GM18507 (cell line): Measurements from ENCODE around the gene IKZF2.
A peak's percentile ranks its signal among the peaks of the same experiment; 100 is the strongest.

Experiments used
- DNase-seq: peaks from one replicate; pipeline ENCODE4 v3.0.0; 2011; ENCODE audit warnings: low read depth; ENCODE audit not compliant: insufficient read length; ENCODE audit errors: extremely low spot score
- FAIRE-seq: peaks from 2 replicates; lab custom pipeline; 2011; peaks lifted over from hg19 to GRCh38; lab: Jason Lieb, UNC

The IKZF2 gene

GRCh38 chr2:212975333-212975732 lies 176.1 kb downstream of the IKZF2 start:
- FAIRE-seq, result peak; percentile 59

DNA sequence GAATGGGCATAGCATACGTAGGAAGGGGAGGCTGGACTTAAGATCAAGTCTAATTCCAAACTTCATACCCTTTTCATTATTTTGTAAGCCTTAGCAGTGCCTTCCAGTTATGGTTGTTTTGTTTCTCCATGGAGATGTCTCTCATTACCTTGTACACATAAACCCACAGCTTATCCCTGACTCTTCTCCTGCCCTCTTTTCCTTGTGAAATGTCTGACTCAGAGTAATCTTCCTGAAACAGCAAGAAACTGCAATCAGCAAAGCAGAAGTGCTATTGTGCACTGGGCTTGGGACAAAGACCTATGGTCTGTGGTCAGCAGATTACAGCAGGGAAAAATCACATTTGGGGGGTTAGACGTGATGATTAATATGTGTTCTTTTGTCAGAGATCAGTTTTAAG lies 176.7 kb downstream of the IKZF2 start:
- DNase-seq (no peak), FAIRE-seq (peak; percentile 45)

More at GRCh38 chr2:212975333-212975732, 176.1 kb downstream of the IKZF2 start:
- no peak for DNase-seq

- FAIRE-seq (no peak), DNase-seq (no peak)
These were observed 178.1 kb downstream of the IKZF2 start for GRCh38 chr2:212973347-212973746.

DNA sequence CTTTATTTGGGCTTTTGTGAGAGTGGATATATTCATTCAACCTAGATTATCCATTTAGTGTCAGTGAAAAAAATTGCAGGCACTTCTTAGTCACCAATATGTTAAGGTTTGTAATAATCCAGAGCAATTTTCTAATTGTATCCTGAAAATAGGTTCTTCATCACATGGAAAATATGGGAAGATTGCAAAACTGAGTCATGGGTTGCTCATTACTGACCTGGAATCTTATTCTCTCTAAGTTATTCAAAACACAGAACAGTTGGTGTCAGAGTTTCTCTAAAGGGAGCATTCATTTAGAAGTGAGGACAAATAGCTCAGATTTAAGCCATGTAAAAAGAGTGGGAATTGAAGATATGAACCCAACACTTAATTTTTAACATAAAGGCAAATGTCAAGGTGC lies 181.3 kb downstream of the IKZF2 start:
- no peak for DNase-seq
- no peak for FAIRE-seq

DNA sequence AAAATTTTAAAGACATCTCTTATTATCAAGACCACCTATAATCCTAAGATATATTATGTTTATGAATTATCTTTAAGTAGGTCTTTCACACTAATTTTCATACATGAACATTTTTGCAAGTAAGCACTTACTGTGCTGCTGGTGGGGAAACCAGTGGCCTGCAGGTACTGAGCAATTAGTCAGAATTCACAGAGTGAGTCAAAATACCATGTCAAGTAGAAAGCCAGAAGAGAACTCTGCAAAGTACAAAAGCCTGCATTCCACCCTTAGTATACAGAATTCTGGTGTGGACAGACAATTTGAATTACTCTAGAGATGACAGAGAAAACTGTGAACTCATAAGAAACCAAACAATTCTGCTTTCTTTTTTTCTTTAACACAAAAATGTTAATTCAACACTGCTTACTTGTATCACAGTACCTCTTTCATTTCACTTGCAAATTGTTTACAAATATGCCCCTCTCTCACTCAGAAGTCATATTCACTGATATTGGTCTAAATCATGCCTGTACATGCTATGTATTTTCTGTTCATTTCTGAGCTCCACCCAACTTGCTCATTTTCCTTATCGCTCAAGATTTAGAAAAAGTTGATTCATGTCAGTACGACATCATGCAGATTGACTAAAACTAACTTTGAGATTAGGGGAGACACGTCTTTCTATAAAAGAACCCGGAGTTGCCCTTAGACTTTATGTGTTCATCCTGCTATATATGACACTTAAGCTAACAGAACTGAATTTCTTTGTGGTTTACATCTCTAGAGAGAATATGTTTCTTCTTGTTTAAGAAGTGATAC lies 182.9 kb downstream of the IKZF2 start:
- peak; percentile 65 for FAIRE-seq

GRCh38 chr2:212966884-212967283 lies 184.5 kb downstream of the IKZF2 start:
- DNase-seq, result no peak
- FAIRE-seq, result no peak

More for the DNA sequence above, 182.9 kb downstream of the IKZF2 start:
- no peak for DNase-seq

DNA sequence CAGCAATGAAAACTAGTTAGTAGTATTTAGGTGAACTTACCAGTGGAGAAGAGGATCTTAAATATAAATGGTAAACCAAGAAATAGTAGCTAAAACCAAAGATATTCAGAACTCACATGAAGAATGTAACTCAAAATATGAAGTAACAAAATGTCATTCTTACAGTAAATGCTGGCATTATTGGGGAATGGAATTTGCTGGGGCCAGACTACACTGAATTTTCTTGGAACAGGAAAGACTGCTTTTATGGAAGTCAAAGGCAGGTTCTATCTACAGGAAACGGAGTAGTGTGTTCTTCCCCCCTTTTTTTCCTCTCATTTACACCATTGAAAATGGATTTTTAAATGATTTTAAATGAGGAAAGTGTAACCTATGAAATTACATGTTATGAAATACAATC lies 188.7 kb downstream of the IKZF2 start:
- no peak for FAIRE-seq
- no peak for DNase-seq

GRCh38 chr2:212961255-212961654 lies 190.2 kb downstream of the IKZF2 start:
- no peak for FAIRE-seq
- no peak for DNase-seq

- no peak for DNase-seq
- FAIRE-seq, result no peak
These were observed 191.1 kb downstream of the IKZF2 start for GRCh38 chr2:212960336-212960735.

DNA sequence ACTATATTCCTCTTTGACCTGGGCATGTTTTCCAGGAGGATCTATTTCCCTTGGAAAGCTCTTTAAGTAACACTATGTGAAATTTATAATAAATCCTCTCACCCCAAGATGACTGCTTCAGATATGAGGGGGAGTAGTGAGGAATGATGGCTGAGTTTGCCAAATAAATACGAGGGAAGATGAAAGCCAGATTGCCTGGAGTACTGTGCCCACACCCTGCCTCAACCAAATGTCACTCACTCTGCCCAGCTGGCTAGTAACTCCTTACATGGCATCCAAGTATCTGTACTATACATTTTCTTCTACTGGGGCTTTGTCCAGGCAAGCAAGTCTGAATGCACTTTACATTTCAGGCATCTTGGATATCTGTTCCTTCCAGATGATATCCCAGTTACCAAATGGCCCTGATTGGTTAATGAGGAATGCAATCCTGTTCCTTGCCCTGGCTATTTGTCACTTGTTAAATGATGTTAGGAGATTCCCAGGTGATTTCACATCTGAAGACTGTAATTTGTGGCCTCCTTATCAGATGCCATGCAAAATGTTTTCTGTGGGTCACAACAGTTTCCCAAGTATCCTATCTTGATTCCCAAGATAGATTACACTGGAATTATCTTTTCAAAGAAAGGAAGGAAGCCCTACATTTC lies 191.8 kb downstream of the IKZF2 start:
- no peak for DNase-seq
- no peak for FAIRE-seq

GRCh38 chr2:212958757-212959295 lies 192.6 kb downstream of the IKZF2 start:
- FAIRE-seq (no peak), DNase-seq (no peak)

DNA sequence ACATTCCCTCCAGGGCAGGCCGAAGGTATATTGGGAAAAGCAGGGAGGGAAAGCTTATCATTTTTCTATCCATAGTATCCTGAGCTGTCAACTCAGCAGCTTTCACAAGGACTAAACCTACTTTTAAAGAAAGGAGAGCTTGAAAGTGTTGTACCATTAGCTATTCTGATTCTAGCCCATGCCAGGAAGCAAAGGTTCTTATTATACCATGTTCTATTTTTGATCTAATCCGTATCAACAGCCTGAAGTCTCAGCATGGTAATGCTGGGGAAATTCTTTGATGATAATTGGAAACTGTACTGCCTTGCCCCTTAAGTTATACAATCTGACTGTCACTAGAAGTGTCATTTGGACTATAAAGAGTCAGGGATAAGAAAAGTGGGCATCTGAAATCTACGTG lies 193.3 kb downstream of the IKZF2 start:
- no peak for DNase-seq
- FAIRE-seq, result no peak

DNA sequence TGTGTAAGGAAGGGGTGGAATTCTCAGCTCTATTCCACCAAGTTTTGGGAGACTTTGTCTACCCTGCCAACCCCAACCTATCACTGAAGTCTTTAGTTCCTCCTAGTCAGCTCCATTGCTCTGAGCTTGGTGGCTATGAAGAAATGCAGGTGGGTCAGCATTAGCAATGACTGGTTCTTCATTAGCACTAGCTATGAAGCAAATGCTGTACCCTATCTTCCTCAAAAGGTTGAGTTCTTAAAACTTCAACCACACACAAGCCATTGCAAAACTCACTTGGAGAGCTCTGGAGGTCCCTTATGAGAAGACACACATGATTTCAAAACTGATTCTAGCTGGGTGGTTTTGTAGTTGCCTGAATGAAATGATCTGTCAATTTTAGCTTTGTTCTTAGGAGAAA lies 193.8 kb downstream of the IKZF2 start:
- FAIRE-seq (no peak), DNase-seq (no peak)

DNA sequence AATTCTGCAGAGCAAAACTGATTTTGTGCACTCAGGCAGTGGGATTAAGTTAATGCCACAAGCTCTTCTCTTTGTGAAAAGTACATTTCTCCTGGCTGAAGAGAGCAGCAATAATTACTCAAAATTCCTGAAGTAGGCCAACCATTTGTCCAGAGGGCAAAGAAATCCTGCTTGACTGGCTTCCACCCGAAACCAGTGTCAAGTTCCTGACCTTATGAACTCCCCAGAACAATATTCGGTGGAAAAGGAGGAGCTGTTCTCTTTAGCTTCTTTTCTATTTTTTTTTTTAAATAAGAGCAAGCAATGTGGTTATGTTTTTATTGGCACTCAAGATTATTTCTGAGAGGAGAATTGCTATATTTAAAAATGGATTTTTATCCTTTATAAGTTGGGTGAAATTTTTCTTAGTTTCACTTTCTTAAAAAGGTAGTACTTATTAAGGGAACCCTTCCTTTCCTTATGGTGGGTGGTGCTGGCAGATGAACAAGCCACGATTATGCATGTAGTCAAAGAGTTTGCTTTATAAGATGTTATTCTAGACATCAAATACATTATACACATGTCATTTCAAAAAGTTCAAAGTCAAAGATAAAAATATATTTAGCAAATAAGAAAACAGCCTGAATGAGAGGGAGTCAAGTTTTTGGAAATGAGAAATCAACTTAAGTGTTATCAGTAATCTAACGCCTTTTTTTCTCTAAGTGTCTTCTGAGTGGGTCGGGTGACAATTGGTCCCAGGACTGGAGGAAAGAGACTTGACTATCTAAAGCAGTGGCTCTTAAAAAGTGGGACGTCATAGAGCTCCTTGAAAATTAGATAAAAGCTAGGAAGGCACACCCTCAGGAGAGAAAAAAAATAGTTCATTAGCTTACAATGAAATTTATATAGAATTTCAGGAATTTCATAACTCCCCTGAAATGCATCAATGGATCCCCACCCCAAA lies 194.5 kb downstream of the IKZF2 start:
- no peak for FAIRE-seq
- DNase-seq, result no peak

DNA sequence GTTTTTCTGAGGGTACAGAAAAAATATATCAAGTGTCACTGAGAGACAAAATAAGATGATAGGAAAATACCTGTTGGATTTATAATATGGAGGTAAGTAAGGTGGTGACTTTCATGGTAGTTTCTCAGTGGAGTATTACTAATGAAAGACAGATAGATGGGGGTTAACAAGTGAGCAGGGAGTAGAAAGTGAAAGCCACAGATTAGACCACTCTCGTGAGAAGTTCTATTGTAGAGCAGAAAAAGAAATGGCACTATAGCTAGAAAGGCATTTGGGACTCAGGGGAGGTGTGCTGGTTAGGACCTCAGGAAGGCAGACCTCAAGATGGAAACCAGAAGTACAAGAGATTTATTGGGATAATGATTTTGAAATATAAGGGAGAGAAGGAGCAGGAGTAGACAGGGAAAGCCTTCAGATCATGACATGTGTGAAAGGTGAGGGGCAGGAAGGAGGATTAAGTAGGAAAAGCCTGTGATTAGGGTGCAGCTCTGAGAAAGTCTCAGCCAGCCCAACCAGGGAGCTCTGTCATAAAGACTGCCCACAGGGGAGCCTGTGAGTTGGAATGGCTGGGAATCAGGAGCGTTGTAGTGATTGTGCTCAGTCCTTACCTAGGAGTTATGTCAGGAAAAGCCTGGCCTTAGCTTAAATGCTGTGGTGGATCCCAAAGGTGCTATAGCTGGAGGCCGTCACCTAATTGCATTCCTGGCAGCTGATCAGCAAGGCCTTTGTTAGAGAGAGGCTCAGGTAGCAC lies 198.1 kb downstream of the IKZF2 start:
- peak; percentile 68 for FAIRE-seq
- peak; percentile 4 for DNase-seq

DNA sequence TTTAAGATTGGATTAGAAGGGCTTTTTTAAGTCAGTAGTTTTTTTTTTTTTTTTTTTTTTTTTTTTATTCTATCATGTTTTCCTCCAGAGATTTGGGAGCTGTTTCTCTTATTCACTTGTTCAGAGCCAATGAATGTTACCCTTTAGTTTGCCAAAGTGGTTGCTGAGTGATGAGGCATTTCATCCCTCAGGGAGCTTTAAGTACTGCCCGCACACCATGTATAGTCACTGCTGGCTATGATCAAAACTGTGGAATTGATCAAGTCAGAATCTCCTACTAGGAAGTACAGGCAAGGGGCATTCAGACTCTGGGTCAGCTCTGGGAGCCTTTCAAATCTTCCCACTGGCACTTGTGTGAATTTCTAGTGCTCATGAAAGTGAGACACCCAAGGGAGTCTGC lies 201.6 kb downstream of the IKZF2 start:
- FAIRE-seq (no peak), DNase-seq (no peak)
